Measurements from ENCODE around the gene ITGAX.

GRCh38 chr16:31329671-31330552 lies 25.1 kb upstream of the ITGAX start:
- no peak for TF ChIP-seq CTCF (IDR thresholded peaks at IDR 0.05; ENCODE audit: insufficient read depth, low read length, poor library complexity, severe bottlenecking)
- TF ChIP-seq EZH2phosphoT487 (conservative IDR thresholded peaks at IDR 0.05; ENCODE audit: low read length) = no peak
